Ovary (tissue), 3 donors: ENCODE results near the gene IL1RAPL1.

Source experiments
- CTCF ChIP-seq, 3 donors: fragments of 450-650 bp in 2 of 3; fragments of 200-600 bp in 1 of 3; IDR thresholded peaks; one replicate each; pipeline versions ENCODE4 v1.5.1 to v1.8.0; 2016 to 2022; ENCODE audit warnings: antibody characterized with exemption in 3 of 3, mild to moderate bottlenecking in 1 of 3
- POLR2A ChIP-seq: fragments of 450-650 bp; IDR thresholded peaks from one replicate; pipeline ENCODE4 v1.6.1; 2017; ENCODE audit warnings: antibody characterized with exemption, mild to moderate bottlenecking, moderate library complexity
- donor health status: DM: no; HTN: no; CAD: no.

- no peak for TF ChIP-seq CTCF (IDR thresholded peaks at IDR 0.05)
- no peak for TF ChIP-seq POLR2A
Observed at GRCh38 chrX:29941287-29941686, 1354.0 kb downstream of the IL1RAPL1 start.
